Bronchial epithelial cell (primary cell): ENCODE measurements around the gene DNM1. TPM values are rescaled to one million over a fixed set of nuclear protein-coding genes. Genes with fewer than 3 reads are reported as not detected.
"Not testable (repeated sequence)": the region's sequence is repeated elsewhere in the genome, so short reads cannot be mapped to it uniquely, and the experiment has no call there.

Experiments used
- DNase-seq: peaks from one replicate; pipeline ENCODE4 v3.0.0-alpha.2; 2010; ENCODE audit warnings: low read depth
- FAIRE-seq: peaks from 2 replicates; lab custom pipeline; 2011; peaks lifted over from hg19 to GRCh38; lab: Jason Lieb, UNC
- H3K27me3 ChIP-seq: 2 replicates; pipeline ENCODE4 v1.5.1; 2011; ENCODE audit warnings: low read length; ENCODE audit not compliant: control insufficient read depth, insufficient read depth
- H3K36me3 ChIP-seq: 2 replicates; pipeline ENCODE4 v1.5.1; 2011; ENCODE audit warnings: low read length; ENCODE audit not compliant: control insufficient read depth, insufficient read depth
- H3K4me3 ChIP-seq: 2 replicates; pipeline ENCODE4 v1.5.1; 2011; ENCODE audit warnings: mild to moderate bottlenecking, low read depth, low read length, control low read depth
- CTCF ChIP-seq: IDR thresholded peaks from 2 replicates; pipeline ENCODE4 v1.5.1; 2011; ENCODE audit warnings: mild to moderate bottlenecking, moderate library complexity, low read length, control low read depth, inconsistent platforms; ENCODE audit not compliant: insufficient read depth, severe bottlenecking
- total RNA-seq: library from RNA; depleted of rRNA; stranded (reverse); fragments of >200 nt; gene quantifications from 2 replicates; pipeline ENCODE4 v1.2.1, GENCODE V29; 2014

Gene DNM1
- total RNA-seq, 1 donor from 2014 or later, result 0.53 TPM

GRCh38 chr9:128222880-128223670 is 19.9 kb downstream of the DNM1 start:
- no peak for DNase-seq
- FAIRE-seq, result no peak
- H3K36me3 ChIP-seq, result no peaks in the 10 kb centered on the region
- H3K27me3 ChIP-seq, result peaks cover 2% of the 10 kb centered on the region
- TF ChIP-seq CTCF, result no peak
- H3K4me3 ChIP-seq, result no peak overlapping the region

GRCh38 chr9:128224877-128225276 is 21.7 kb downstream of the DNM1 start:
- FAIRE-seq (no peak), DNase-seq (no peak)
- Histone ChIP-seq H3K4me3 (no peak overlapping the region), H3K36me3 (no peaks in the 10 kb centered on the region), H3K27me3 (peaks cover 2% of the 10 kb centered on the region)
- TF ChIP-seq CTCF, result no peak

GRCh38 chr9:128225770-128226411 is 22.7 kb downstream of the DNM1 start:
- peaks cover 2% of the 10 kb centered on the region for H3K27me3 ChIP-seq
- FAIRE-seq (no peak), DNase-seq (no peak)
- H3K36me3 ChIP-seq, result no peaks in the 10 kb centered on the region
- TF ChIP-seq CTCF, result no peak
- no peak overlapping the region for H3K4me3 ChIP-seq

- H3K27me3 ChIP-seq, result peaks cover 2% of the 10 kb centered on the region
- no peaks in the 10 kb centered on the region for H3K36me3 ChIP-seq
- TF ChIP-seq CTCF, result no peak
- no peak for FAIRE-seq
- no peak for DNase-seq
- H3K4me3 ChIP-seq, result no peak overlapping the region
These were observed 23.2 kb downstream of the DNM1 start for GRCh38 chr9:128226412-128226801.

GRCh38 chr9:128230897-128231296 is 27.7 kb downstream of the DNM1 start:
- not testable (repeated sequence) for DNase-seq, FAIRE-seq, H3K27me3 ChIP-seq, H3K36me3 ChIP-seq, H3K4me3 ChIP-seq

- Histone ChIP-seq H3K27me3 (no peaks in the 10 kb centered on the region), H3K4me3 (no peak overlapping the region), H3K36me3 (no peaks in the 10 kb centered on the region)
- no peak for FAIRE-seq
- TF ChIP-seq CTCF, result no peak
- DNase-seq, result no peak
These were observed 28.7 kb downstream of the DNM1 start for GRCh38 chr9:128231638-128232527.
